Measurements from ENCODE around the gene ATXN1. TPM values are rescaled to one million over a fixed set of nuclear protein-coding genes. Genes with fewer than 3 reads are reported as not detected.
"Not testable (repeated sequence)": the region's sequence is repeated elsewhere in the genome, so short reads cannot be mapped to it uniquely, and the experiment has no call there.

The ATXN1 gene
- total and polyA plus RNA-seq, 2 of the 8 experiments (the other 6 are each of a cell fraction or from before 2014, with no cell fraction given), result 1.6 to 4.0 TPM

DNA sequence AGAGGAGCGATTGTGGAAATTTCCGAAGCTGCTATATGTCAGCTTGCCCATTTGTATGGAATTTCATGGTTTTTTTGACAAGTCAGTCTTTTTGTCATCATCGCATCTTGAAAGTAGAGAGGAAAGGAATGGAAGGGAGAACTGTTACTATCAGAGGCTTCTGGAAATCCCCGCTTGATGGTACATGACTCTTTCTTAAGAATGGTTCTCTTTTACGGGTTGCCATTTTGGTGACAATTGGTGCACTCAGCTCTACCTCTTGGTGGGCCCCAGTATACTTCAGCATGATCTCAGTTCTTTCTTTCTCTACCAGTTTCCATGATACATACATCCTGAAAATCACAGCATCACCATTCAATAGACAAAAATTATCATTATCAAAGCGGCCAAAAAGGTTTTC, 146.0 kb downstream of the ATXN1 start:
- H2BK5ac ChIP-seq (ENCODE audit: low read depth, low read length); H3K56ac ChIP-seq (replicated peaks; ENCODE audit: insufficient read length, low read depth, low read length); H3K9me3 ChIP-seq (ENCODE audit: insufficient read depth in 2 of 2, low read depth in 1 of 2, low read length in 1 of 2); H3K36me3 ChIP-seq (ENCODE audit: control insufficient read depth in 2 of 4, insufficient read depth in 4 of 4, low read length in 3 of 4); H3K18ac ChIP-seq (ENCODE audit: extremely low read depth, low read length); H3K9ac ChIP-seq (replicated peaks in 1 of 4; ENCODE audit: extremely low read depth in 1 of 4, low read depth in 3 of 4, low read length in 3 of 4); H2BK20ac ChIP-seq (ENCODE audit: low read length); H3K4me2 ChIP-seq (ENCODE audit: insufficient read depth in 1 of 2, low read depth in 2 of 2, low read length in 2 of 2); H3K23ac ChIP-seq (ENCODE audit: insufficient read length); POLR2A ChIA-PET (ENCODE audit: partially characterized antibody); H4K91ac ChIP-seq (replicated peaks; ENCODE audit: insufficient read length, low read length); H3K27ac ChIP-seq (ENCODE audit: low read depth, low read length); FAIRE-seq; H3K4me3 ChIP-seq (ENCODE audit: extremely low read depth in 1 of 4, insufficient read depth in 2 of 4, low read depth in 3 of 4, low read length in 4 of 4); H4K5ac ChIP-seq (ENCODE audit: insufficient read length, low read depth, low read length); H3K4ac ChIP-seq (replicated peaks; ENCODE audit: insufficient read length, low read depth, low read length); H3K14ac ChIP-seq (ENCODE audit: insufficient read length); H2BK120ac ChIP-seq (replicated peaks; ENCODE audit: low read depth, low read length); H3K27me3 ChIP-seq (replicated peaks in 1 of 4; ENCODE audit: control insufficient read depth in 3 of 4, extremely low read depth in 1 of 4, insufficient read depth in 3 of 4, low read length in 3 of 4); H3K4me1 ChIP-seq (replicated peaks in 1 of 4; ENCODE audit: control insufficient read depth in 3 of 4, insufficient read depth in 4 of 4, low read length in 3 of 4); H2BK15ac ChIP-seq (ENCODE audit: low read length); H3K79me2 ChIP-seq (ENCODE audit: control insufficient read depth in 1 of 2, insufficient read depth in 2 of 2, low read length in 2 of 2); H2BK12ac ChIP-seq (ENCODE audit: low read depth, low read length); H2AFZ ChIP-seq (ENCODE audit: low read length); H3K23me2 ChIP-seq (ENCODE audit: low read depth, low read length); H3K79me1 ChIP-seq (ENCODE audit: low read depth, low read length); DNase-seq (ENCODE audit: low read depth in 1 of 2, low spot score in 2 of 2); H4K8ac ChIP-seq (ENCODE audit: extremely low read depth, insufficient read depth, low read length); H4K20me1 ChIP-seq (replicated peaks in 1 of 2; ENCODE audit: control insufficient read depth in 1 of 2, insufficient read depth in 2 of 2, low read length in 2 of 2); H2AK5ac ChIP-seq (ENCODE audit: low read depth, low read length); CTCF ChIA-PET (ENCODE audit: partially characterized antibody): not testable (repeated sequence)
- 74% methylated on average over 3 of the region's 6 CpGs; no CpG with 5 or more reads in 1 of the 2 experiments for WGBS, 2 experiments (ENCODE audit: extremely low coverage in 1 of 2, insufficient coverage in 1 of 2, insufficient read length in 1 of 2, insufficient replicate concordance in 2 of 2, low coverage in 1 of 2, low lambda C conversion rate in 2 of 2, missing lambda C conversion rate in 1 of 2)

- H3K27ac ChIP-seq (ENCODE audit: low read depth, low read length); H4K8ac ChIP-seq (ENCODE audit: extremely low read depth, insufficient read depth, low read length); H2BK20ac ChIP-seq (ENCODE audit: low read length); H4K20me1 ChIP-seq (replicated peaks in 1 of 2; ENCODE audit: control insufficient read depth in 1 of 2, insufficient read depth in 2 of 2, low read length in 2 of 2); H3K4me1 ChIP-seq (replicated peaks in 1 of 4; ENCODE audit: control insufficient read depth in 3 of 4, insufficient read depth in 4 of 4, low read length in 3 of 4); H2AK5ac ChIP-seq (ENCODE audit: low read depth, low read length); H3K56ac ChIP-seq (replicated peaks; ENCODE audit: insufficient read length, low read depth, low read length); H2BK120ac ChIP-seq (replicated peaks; ENCODE audit: low read depth, low read length); H3K9me3 ChIP-seq (ENCODE audit: insufficient read depth in 2 of 2, low read depth in 1 of 2, low read length in 1 of 2); CTCF ChIA-PET (ENCODE audit: partially characterized antibody); H3K36me3 ChIP-seq (ENCODE audit: control insufficient read depth in 2 of 4, insufficient read depth in 4 of 4, low read length in 3 of 4); H2BK12ac ChIP-seq (ENCODE audit: low read depth, low read length); H3K18ac ChIP-seq (ENCODE audit: extremely low read depth, low read length); H4K5ac ChIP-seq (ENCODE audit: insufficient read length, low read depth, low read length); H2BK5ac ChIP-seq (ENCODE audit: low read depth, low read length); DNase-seq (ENCODE audit: low read depth in 1 of 2, low spot score in 2 of 2); H3K4ac ChIP-seq (replicated peaks; ENCODE audit: insufficient read length, low read depth, low read length); H3K79me1 ChIP-seq (ENCODE audit: low read depth, low read length); H3K23ac ChIP-seq (ENCODE audit: insufficient read length); H3K9ac ChIP-seq (replicated peaks in 1 of 4; ENCODE audit: extremely low read depth in 1 of 4, low read depth in 3 of 4, low read length in 3 of 4); FAIRE-seq; H3K14ac ChIP-seq (ENCODE audit: insufficient read length); H3K23me2 ChIP-seq (ENCODE audit: low read depth, low read length); H4K91ac ChIP-seq (replicated peaks; ENCODE audit: insufficient read length, low read length); H2BK15ac ChIP-seq (ENCODE audit: low read length); H3K27me3 ChIP-seq (replicated peaks in 1 of 4; ENCODE audit: control insufficient read depth in 3 of 4, extremely low read depth in 1 of 4, insufficient read depth in 3 of 4, low read length in 3 of 4); H3K79me2 ChIP-seq (ENCODE audit: control insufficient read depth in 1 of 2, insufficient read depth in 2 of 2, low read length in 2 of 2); H3K4me2 ChIP-seq (ENCODE audit: insufficient read depth in 1 of 2, low read depth in 2 of 2, low read length in 2 of 2); H2AFZ ChIP-seq (ENCODE audit: low read length); POLR2A ChIA-PET (ENCODE audit: partially characterized antibody); H3K4me3 ChIP-seq (ENCODE audit: extremely low read depth in 1 of 4, insufficient read depth in 2 of 4, low read depth in 3 of 4, low read length in 4 of 4): not testable (repeated sequence)
- WGBS, 2 experiments (ENCODE audit: extremely low coverage in 1 of 2, insufficient coverage in 1 of 2, insufficient read length in 1 of 2, insufficient replicate concordance in 2 of 2, low coverage in 1 of 2, low lambda C conversion rate in 2 of 2, missing lambda C conversion rate in 1 of 2), result 100% methylated on average over 2 of the region's 3 CpGs; no CpG with 5 or more reads in 1 of the 2 experiments
Measured at GRCh38 chr6:16614143-16614542, 147.1 kb downstream of the ATXN1 start.
